Activated T-helper 2 cell treated with anti-CD3 and anti-CD28 coated beads, Interferon-gamma antibody, Interleukin-2, Interleukin-4, amounts not matched to agents 10 μg/mL and 5 μg/mL and 100 μg/mL, durations not matched to agents 14 hours and 24 hours and 36 hours (primary cell): ENCODE results near the gene ZNF354B. TPM values are rescaled to one million over a fixed set of nuclear protein-coding genes. Genes with fewer than 3 reads are reported as not detected.

Experiments
- DNase-seq: peaks from one replicate; pipeline ENCODE4 v3.0.0; 2021; ENCODE audit warnings: low spot score
- H3K27ac Mint-ChIP-seq: one replicate; pipeline ENCODE4 v1.8.0; 2021; ENCODE audit warnings: mixed read lengths
- H3K27me3 Mint-ChIP-seq: one replicate; pipeline ENCODE4 v1.8.0; 2021; ENCODE audit warnings: low read depth, mixed read lengths
- H3K36me3 Mint-ChIP-seq: one replicate; pipeline ENCODE4 v1.8.0; 2021; ENCODE audit warnings: low read depth, mixed read lengths
- H3K4me1 Mint-ChIP-seq: one replicate; pipeline ENCODE4 v1.8.0; 2021; ENCODE audit warnings: low read depth, mixed read lengths
- H3K4me3 Mint-ChIP-seq: one replicate; pipeline ENCODE4 v1.8.0; 2021; ENCODE audit warnings: low read depth, mild to moderate bottlenecking, moderate library complexity, mixed read lengths
- H3K9me3 Mint-ChIP-seq: one replicate; pipeline ENCODE4 v1.8.0; 2021; ENCODE audit warnings: mixed read lengths
- intact Hi-C: fragments of 100-400 bp; cut with micrococcal nuclease; formaldehyde crosslinking; loops from one replicate; pipeline ENCODE4 v1.15.1; 2023
- total RNA-seq: library from RNA; stranded (reverse); gene quantifications from 2 replicates; pipeline ENCODE4 v1.2.3, GENCODE V29; 2022

The ZNF354B gene
- total RNA-seq, 1 donor from 2014 or later, result 16.4 TPM

DNA sequence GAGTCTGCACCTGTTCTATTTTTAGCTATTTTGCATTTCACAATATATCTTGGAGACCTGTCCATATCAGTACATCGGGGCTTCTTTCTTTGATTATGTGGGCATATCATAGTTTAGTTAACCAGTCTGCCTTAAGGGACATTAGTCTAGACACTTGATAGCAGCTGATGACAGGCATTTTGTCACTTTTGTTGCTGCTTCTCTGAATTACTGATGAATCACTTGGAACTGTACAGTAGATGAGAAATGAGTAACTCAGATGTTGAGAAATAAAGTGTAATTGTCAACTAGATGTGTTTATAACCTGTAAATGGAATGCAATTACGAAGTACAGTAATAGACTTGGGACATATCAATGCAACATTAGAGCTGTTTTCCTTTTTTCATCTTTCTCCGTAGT is 43.1 kb downstream of the ZNF354B start:
- Mint-ChIP-seq H3K9me3 (peaks cover 49% of the 10 kb centered on the region), H3K4me1 (no peaks in the 10 kb centered on the region), H3K27me3 (no peaks in the 10 kb centered on the region), H3K27ac (no peak overlapping the region), H3K36me3 (no peaks in the 10 kb centered on the region), H3K4me3 (no peak overlapping the region)
- DNase-seq, result no peak
- intact Hi-C loops, result no loop called here

DNA sequence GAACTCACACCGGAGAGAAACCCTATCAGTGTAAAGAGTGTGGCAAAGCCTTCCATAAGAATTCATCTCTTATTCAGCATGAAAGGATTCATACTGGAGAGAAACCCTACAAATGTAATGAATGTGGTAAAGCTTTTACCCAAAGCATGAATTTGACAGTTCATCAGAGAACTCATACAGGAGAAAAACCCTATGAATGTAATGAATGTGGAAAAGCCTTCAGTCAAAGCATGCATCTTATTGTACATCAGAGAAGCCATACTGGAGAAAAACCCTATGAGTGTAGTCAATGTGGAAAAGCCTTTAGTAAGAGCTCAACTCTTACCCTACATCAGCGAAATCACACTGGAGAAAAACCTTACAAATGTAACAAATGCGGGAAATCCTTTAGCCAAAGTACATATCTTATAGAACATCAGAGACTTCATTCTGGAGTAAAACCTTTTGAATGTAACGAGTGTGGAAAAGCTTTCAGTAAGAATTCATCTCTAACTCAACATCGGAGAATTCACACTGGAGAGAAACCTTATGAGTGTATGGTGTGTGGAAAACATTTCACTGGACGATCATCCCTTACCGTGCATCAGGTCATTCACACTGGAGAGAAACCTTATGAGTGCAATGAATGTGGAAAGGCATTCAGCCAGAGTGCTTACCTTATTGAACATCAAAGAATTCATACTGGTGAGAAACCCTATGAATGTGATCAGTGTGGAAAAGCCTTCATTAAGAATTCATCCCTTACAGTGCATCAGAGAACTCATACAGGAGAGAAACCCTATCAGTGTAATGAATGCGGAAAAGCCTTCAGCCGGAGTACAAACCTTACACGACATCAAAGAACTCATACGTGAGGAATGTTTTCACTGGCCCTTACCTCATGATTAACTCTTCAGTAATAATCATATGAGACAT is 72.3 kb downstream of the ZNF354B start:
- Mint-ChIP-seq H3K4me1 (no peaks in the 10 kb centered on the region), H3K4me3 (no peak overlapping the region), H3K36me3 (peaks cover 8% of the 10 kb centered on the region), H3K9me3 (peaks cover 85% of the 10 kb centered on the region), H3K27ac (no peak overlapping the region), H3K27me3 (no peaks in the 10 kb centered on the region)
- intact Hi-C loops, result no loop called here
- DNase-seq, result no peak

Other genes with a start within 250 kb of the ZNF354B start
- gene CLK4, start 232.9 kb upstream of the ZNF354B start, total RNA-seq, result 21.9 and 23.6 TPM in 2 replicates
- 8.1 and 8.4 TPM in 2 replicates for gene ZNF354A, start 129.3 kb upstream of the ZNF354B start, total RNA-seq
- gene ZFP2, start 36.0 kb downstream of the ZNF354B start, total RNA-seq, result 0.18 TPM in 1 of 2 replicates, not detected in the other
- not detected in 2 replicates for gene ZNF454, start 81.2 kb downstream of the ZNF354B start, total RNA-seq
- gene GRM6, start 135.4 kb downstream of the ZNF354B start, total RNA-seq, result not detected in 2 replicates
- 1.9 and 2.3 TPM in 2 replicates for gene ZNF879, start 163.9 kb downstream of the ZNF354B start, total RNA-seq
- 3.4 and 3.5 TPM in 2 replicates for gene ZNF354C, start 200.4 kb downstream of the ZNF354B start, total RNA-seq